Activated CD4-positive, alpha-beta T cell treated with anti-CD3 and anti-CD28 coated beads for 36 hours (primary cell): Measurements from ENCODE around the gene PDLIM3. TPM values are rescaled to one million over a fixed set of nuclear protein-coding genes. Genes with fewer than 3 reads are reported as not detected.

Source experiments
- ATAC-seq: fragments of 200-7000 bp; cut with Tn5 transposase; one replicate; pipeline ENCODE4 v1.10.0; 2021; ENCODE audit warnings: mild to moderate bottlenecking, moderate library complexity
- CTCF ChIA-PET: fragments of 350-600 bp; sonication (Branson Sonifier 250); formaldehyde crosslinking; loops from one replicate; lab custom pipeline; 2021; ENCODE audit warnings: antibody characterized with exemption; lab: Charles Lee
- POLR2A ChIA-PET: fragments of 350-600 bp; sonication (Branson Sonifier 250); formaldehyde crosslinking; loops from one replicate; lab custom pipeline; 2021; ENCODE audit warnings: antibody characterized with exemption, inconsistent platforms; lab: Charles Lee
- DNase-seq: peaks from one replicate; pipeline ENCODE4 v3.0.0-alpha.2; 2020
- H3K27ac Mint-ChIP-seq: one replicate; pipeline ENCODE4 v1.8.0; 2021; ENCODE audit warnings: mixed read lengths
- H3K27me3 Mint-ChIP-seq: one replicate; pipeline ENCODE4 v1.8.0; 2021; ENCODE audit warnings: mixed read lengths
- H3K36me3 Mint-ChIP-seq: one replicate; pipeline ENCODE4 v1.8.0; 2021; ENCODE audit warnings: low read depth, mixed read lengths
- H3K4me1 Mint-ChIP-seq: one replicate; pipeline ENCODE4 v1.8.0; 2021; ENCODE audit warnings: mixed read lengths
- H3K4me3 Mint-ChIP-seq: one replicate; pipeline ENCODE4 v1.8.0; 2021; ENCODE audit warnings: mild to moderate bottlenecking, moderate library complexity, mixed read lengths
- H3K9me3 Mint-ChIP-seq: one replicate; pipeline ENCODE4 v1.8.0; 2021; ENCODE audit warnings: low read depth, mixed read lengths
- intact Hi-C, 2 experiments: fragments of 100-400 bp; cut with DNase I in 1 of 2; cut with micrococcal nuclease in 1 of 2; formaldehyde crosslinking; loops; one replicate each; pipeline versions ENCODE4 v1.14.2 to v1.15.1; 2022 to 2024; cut with DNase I, micrococcal nuclease
- total RNA-seq, 2 experiments: library from RNA; stranded (reverse); gene quantifications; one replicate each; pipeline ENCODE4 v1.2.3, GENCODE V29; 2021

Gene PDLIM3
- total RNA-seq: not detected

GRCh38 chr4:185534866-185535611 lies at the start of gene PDLIM3:
TSS of gene PDLIM3 (minus strand) at chr4:185535507. CDS start at chr4:185535434, 73 bp downstream.
- no peak within 1 kb of the TSS for H3K27ac Mint-ChIP-seq
- ChIA-PET CTCF (no interaction called here), POLR2A (no interaction called here)
- intact Hi-C loops: loop anchor here in 1 of 2 experiments (2.0 kb wide), 1 partner anchor 62 kb away; no protein-coding TSS in a partner anchor
- H3K27me3 Mint-ChIP-seq: peaks cover 30% of the 10 kb centered on the region
- DNase-seq (peak; percentile 34), ATAC-seq (peak; percentile 70)
- H3K9me3 Mint-ChIP-seq: no peaks in the 10 kb centered on the region
- peak within 1 kb of the TSS; percentile 42 for H3K4me3 Mint-ChIP-seq
- H3K36me3 Mint-ChIP-seq: no peaks in the 10 kb centered on the region
- peaks cover 3% of the 10 kb centered on the region for H3K4me1 Mint-ChIP-seq

- intact Hi-C loops: no loop called here
- no peak for ATAC-seq
- Mint-ChIP-seq H3K36me3 (peaks cover 2% of the 10 kb centered on the region), H3K9me3 (no peaks in the 10 kb centered on the region), H3K27me3 (peaks cover 34% of the 10 kb centered on the region), H3K4me1 (peaks cover 13% of the 10 kb centered on the region), H3K27ac (no peak overlapping the region), H3K4me3 (no peak overlapping the region)
- no peak for DNase-seq
- CTCF ChIA-PET: interaction anchor here (1.2 kb wide), 1 partner anchor 14 kb away, joined by 5 read pairs; no protein-coding TSS in a partner anchor
- POLR2A ChIA-PET: no interaction called here
Measured at GRCh38 chr4:185583813-185584212, 48.5 kb upstream of the PDLIM3 start.

GRCh38 chr4:185582651-185583400 lies 47.5 kb upstream of the PDLIM3 start:
- intact Hi-C loops: no loop called here
- Mint-ChIP-seq H3K9me3 (no peaks in the 10 kb centered on the region), H3K36me3 (peaks cover 2% of the 10 kb centered on the region), H3K27me3 (peaks cover 33% of the 10 kb centered on the region), H3K4me1 (peaks cover 12% of the 10 kb centered on the region), H3K4me3 (no peak overlapping the region), H3K27ac (no peak overlapping the region)
- POLR2A ChIA-PET: no interaction called here
- CTCF ChIA-PET: interaction anchor here (0.6 to 1.2 kb wide), 3 partner anchors 10 to 61 kb away, joined by 3 to 5 read pairs (median 3); no protein-coding TSS in a partner anchor
- no peak for DNase-seq
- no peak for ATAC-seq

- intact Hi-C loops: no loop called here
- H3K27ac Mint-ChIP-seq: no peak overlapping the region
- no peak for DNase-seq
- H3K4me1 Mint-ChIP-seq: no peaks in the 10 kb centered on the region
- no peaks in the 10 kb centered on the region for H3K36me3 Mint-ChIP-seq
- H3K9me3 Mint-ChIP-seq: no peaks in the 10 kb centered on the region
- ChIA-PET POLR2A (no interaction called here), CTCF (no interaction called here)
- ATAC-seq: no peak
- H3K4me3 Mint-ChIP-seq: no peak overlapping the region
- H3K27me3 Mint-ChIP-seq: peaks cover 25% of the 10 kb centered on the region
Measured at GRCh38 chr4:185580699-185581098, 45.4 kb upstream of the PDLIM3 start.

DNA sequence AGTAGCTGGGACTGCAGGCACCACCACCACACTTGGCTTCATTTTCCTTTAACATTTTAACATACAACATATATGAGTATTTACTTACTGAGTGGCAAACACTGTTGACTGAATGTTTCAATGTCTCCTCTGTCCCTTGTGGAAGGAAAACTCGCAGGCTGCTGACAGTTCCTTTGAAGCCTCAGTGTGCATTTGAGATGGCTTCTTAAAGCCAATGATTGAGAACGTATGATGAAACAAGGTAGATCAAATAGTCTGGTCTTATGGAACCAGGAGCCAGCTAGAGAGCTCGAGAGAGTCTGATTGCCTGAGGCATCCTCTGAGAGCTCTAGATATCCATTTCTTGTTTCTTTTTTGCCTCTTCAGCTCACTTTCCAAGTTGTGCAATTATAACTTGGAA lies 43.0 kb upstream of the PDLIM3 start:
- peaks cover 21% of the 10 kb centered on the region for H3K27me3 Mint-ChIP-seq
- ChIA-PET POLR2A (no interaction called here), CTCF (no interaction called here)
- no peak overlapping the region for H3K4me3 Mint-ChIP-seq
- no peaks in the 10 kb centered on the region for H3K36me3 Mint-ChIP-seq
- no peak overlapping the region for H3K27ac Mint-ChIP-seq
- ATAC-seq (no peak), DNase-seq (no peak)
- H3K9me3 Mint-ChIP-seq: no peaks in the 10 kb centered on the region
- intact Hi-C loops: no loop called here
- no peaks in the 10 kb centered on the region for H3K4me1 Mint-ChIP-seq

DNA sequence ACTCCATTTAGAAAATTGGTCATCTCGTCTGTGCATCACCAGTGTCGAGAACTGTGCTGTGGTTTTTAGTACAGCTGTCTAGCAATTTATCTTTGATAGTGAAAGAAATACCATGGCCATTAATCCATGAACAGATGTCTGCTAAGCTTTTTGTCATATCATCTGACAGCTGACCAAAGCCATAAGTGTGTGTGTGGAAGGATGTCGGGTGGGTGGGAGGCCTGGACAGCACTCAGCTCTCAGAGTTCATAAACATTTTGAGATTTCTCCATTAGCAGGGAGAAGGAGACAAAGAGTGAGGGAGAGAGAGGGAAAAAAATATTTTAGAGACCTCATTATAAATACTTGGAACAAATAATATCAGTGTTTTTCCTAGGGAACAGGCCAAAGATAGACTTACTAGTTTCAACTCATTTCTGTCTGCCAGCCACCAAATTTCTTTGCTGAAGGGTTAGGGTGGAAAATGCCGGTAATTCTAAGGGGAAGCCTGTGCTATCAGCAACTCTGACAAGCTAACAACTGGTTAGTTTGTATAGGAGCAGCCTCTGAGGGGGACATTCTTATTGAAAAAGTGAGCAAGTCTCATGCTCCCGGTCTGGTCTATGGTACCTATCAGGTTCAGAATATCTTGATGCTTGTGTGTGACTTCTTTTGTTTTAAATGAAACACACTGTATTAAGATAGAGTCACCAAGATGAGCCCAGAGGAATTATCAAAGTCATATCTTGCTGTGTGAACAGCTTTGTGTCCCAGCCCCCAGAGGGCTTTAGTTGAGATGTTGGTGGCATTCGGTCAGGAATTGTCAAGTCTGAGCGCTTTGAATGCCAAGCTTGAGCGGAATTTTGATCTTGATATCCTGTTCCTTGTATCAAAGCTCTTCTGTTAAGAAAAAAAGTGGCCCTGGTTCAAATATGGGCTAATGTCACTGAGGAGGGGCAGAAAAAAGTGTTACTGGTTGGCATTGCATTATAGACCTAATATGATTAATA lies 41.9 kb upstream of the PDLIM3 start:
- Mint-ChIP-seq H3K36me3 (no peaks in the 10 kb centered on the region), H3K27ac (no peak overlapping the region), H3K4me1 (no peaks in the 10 kb centered on the region), H3K27me3 (peaks cover 16% of the 10 kb centered on the region), H3K4me3 (no peak overlapping the region), H3K9me3 (no peaks in the 10 kb centered on the region)
- CTCF ChIA-PET: interaction anchor here (0.6 to 1.3 kb wide), 2 partner anchors 9 to 429 kb away, joined by 3 read pairs; no protein-coding TSS in a partner anchor
- DNase-seq (no peak), ATAC-seq (no peak)
- intact Hi-C loops: no loop called here
- POLR2A ChIA-PET: no interaction called here

DNA sequence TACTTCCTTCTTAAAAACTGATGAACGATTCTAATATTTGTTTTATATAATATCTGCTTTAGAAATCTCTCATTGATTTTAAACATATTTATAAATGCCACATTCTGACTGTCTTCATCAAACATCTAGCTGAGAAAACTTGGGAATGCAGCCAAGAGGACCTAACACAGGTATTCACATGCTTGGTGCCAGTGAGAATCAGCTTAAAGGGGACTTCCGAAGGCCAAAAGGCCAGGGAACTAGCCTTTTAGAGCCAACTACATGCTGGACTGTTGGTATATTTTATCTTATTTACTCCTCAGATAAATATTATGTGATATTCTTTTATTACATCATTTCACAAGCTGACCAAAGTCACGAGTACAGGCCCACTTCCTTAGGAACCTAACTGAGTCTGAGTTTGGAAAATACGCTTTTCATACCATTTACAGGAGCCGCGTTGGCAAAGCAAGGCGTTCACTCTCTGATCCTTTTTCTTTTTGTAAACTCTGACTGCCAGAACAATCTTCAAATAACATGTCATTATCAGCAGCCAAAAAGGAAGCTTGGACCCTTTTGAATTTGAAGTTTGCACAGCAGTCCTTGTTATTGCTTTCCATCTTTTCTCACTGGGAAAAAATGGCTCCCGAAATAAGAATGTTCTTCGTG lies 41.1 kb upstream of the PDLIM3 start:
- ATAC-seq: no peak
- Mint-ChIP-seq H3K9me3 (no peaks in the 10 kb centered on the region), H3K4me3 (no peak overlapping the region), H3K27me3 (peaks cover 19% of the 10 kb centered on the region), H3K4me1 (no peaks in the 10 kb centered on the region), H3K27ac (no peak overlapping the region), H3K36me3 (no peaks in the 10 kb centered on the region)
- DNase-seq: no peak
- ChIA-PET POLR2A (no interaction called here), CTCF (interaction anchor here (0.6 to 1.3 kb wide), 2 partner anchors 10 to 429 kb away, joined by 3 read pairs; no protein-coding TSS in a partner anchor)
- intact Hi-C loops: no loop called here

- DNase-seq (no peak), ATAC-seq (no peak)
- CTCF ChIA-PET: interaction anchor here (1.0 kb wide), 1 partner anchor 25 kb away, joined by 3 read pairs; no protein-coding TSS in a partner anchor
- Mint-ChIP-seq H3K27me3 (peaks cover 19% of the 10 kb centered on the region), H3K4me1 (no peaks in the 10 kb centered on the region), H3K36me3 (no peaks in the 10 kb centered on the region), H3K27ac (no peak overlapping the region), H3K9me3 (no peaks in the 10 kb centered on the region), H3K4me3 (no peak overlapping the region)
- POLR2A ChIA-PET: no interaction called here
- intact Hi-C loops: no loop called here
Measured at GRCh38 chr4:185573651-185574199, 38.4 kb upstream of the PDLIM3 start.

DNA sequence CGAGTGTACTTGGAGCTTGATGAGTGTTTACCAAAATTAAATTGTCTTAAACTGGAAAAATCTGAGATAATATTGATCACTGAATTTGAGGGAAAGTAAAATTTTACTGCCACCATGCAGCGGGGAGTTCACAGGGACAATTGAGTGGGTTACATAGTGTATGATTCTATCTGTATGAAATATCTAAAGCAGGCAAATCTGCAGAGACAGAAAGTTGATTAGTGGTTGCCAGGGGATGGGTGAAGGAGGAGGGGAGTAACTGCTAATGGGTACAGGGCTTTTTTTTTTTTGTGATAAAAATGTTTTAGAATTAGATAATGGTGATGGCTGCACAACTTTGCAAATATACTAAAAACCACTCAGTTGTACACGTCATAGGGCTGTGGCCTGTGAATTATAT lies 35.4 kb upstream of the PDLIM3 start:
- DNase-seq (no peak), ATAC-seq (no peak)
- Mint-ChIP-seq H3K36me3 (no peaks in the 10 kb centered on the region), H3K27ac (no peak overlapping the region), H3K9me3 (peaks cover 1% of the 10 kb centered on the region), H3K27me3 (peaks cover 12% of the 10 kb centered on the region), H3K4me3 (no peak overlapping the region), H3K4me1 (peaks cover 6% of the 10 kb centered on the region)
- intact Hi-C loops: no loop called here
- ChIA-PET POLR2A (no interaction called here), CTCF (interaction anchor here (0.6 to 1.0 kb wide), 2 partner anchors 8 to 16 kb away, joined by 3 read pairs; no protein-coding TSS in a partner anchor)
